Mesendoderm (in vitro differentiated cells): ENCODE data around the gene GPR153.

ENCODE experiments used
- DNase-seq: peaks from one replicate; pipeline ENCODE4 v3.0.0; 2013
- H2AK5ac ChIP-seq: 2 replicates; pipeline ENCODE4 v1.6.1; 2013; ENCODE audit warnings: low read length, inconsistent platforms
- H2BK120ac ChIP-seq: 2 replicates; pipeline ENCODE4 v1.6.1; 2013; ENCODE audit warnings: low read depth, mild to moderate bottlenecking, low read length, moderate library complexity, mixed read lengths
- H2BK15ac ChIP-seq: replicated peaks from 2 replicates; pipeline ENCODE4 v1.6.1; 2013; ENCODE audit warnings: low read depth, mild to moderate bottlenecking, moderate library complexity
- H2BK5ac ChIP-seq: 2 replicates; pipeline ENCODE4 v1.6.1; 2013; ENCODE audit warnings: low read length, inconsistent platforms
- H3K18ac ChIP-seq: 2 replicates; pipeline ENCODE4 v1.6.1; 2013; ENCODE audit warnings: mild to moderate bottlenecking, low read length, mixed read lengths
- H3K23ac ChIP-seq: one replicate; pipeline ENCODE4 v1.6.1; 2013; ENCODE audit warnings: low read length
- H3K27ac ChIP-seq: 2 replicates; pipeline ENCODE4 v1.5.1; 2013; ENCODE audit warnings: low read depth, mild to moderate bottlenecking, inconsistent platforms, low read length, moderate library complexity
- H3K27me3 ChIP-seq: 2 replicates; pipeline ENCODE4 v1.6.1; 2013; ENCODE audit warnings: low read length, control low read depth, mild to moderate bottlenecking, inconsistent platforms; ENCODE audit not compliant: insufficient read depth, poor library complexity
- H3K36me3 ChIP-seq: 2 replicates; pipeline ENCODE4 v1.6.1; 2013; ENCODE audit warnings: low read length, inconsistent platforms; ENCODE audit not compliant: control insufficient read depth, insufficient read depth
- H3K4ac ChIP-seq: one replicate; pipeline ENCODE4 v1.6.1; 2013; ENCODE audit warnings: low read depth, mild to moderate bottlenecking, low read length, moderate library complexity
- H3K4me1 ChIP-seq: 2 replicates; pipeline ENCODE4 v1.6.1; 2013; ENCODE audit warnings: low read depth, low read length, inconsistent platforms; ENCODE audit not compliant: control insufficient read depth
- H3K4me2 ChIP-seq: 2 replicates; pipeline ENCODE4 v1.6.1; 2013; ENCODE audit warnings: low read length
- H3K4me3 ChIP-seq: 2 replicates; pipeline ENCODE4 v1.5.1; 2013; ENCODE audit warnings: mild to moderate bottlenecking, low read length
- H3K56ac ChIP-seq: one replicate; pipeline ENCODE4 v1.6.1; 2013; ENCODE audit warnings: low read length
- H3K79me1 ChIP-seq: 2 replicates; pipeline ENCODE4 v1.6.1; 2013; ENCODE audit warnings: low read length, inconsistent platforms
- H3K79me2 ChIP-seq: 2 replicates; pipeline ENCODE4 v1.6.1; 2013; ENCODE audit warnings: mild to moderate bottlenecking, low read length; ENCODE audit not compliant: control insufficient read depth, insufficient read depth
- H3K9ac ChIP-seq: 2 replicates; pipeline ENCODE4 v1.6.1; 2013; ENCODE audit warnings: low read length, inconsistent platforms
- H4K5ac ChIP-seq: one replicate; pipeline ENCODE4 v1.6.1; 2013; ENCODE audit warnings: low read length
- H4K8ac ChIP-seq: one replicate; pipeline ENCODE4 v1.6.1; 2013; ENCODE audit warnings: low read depth, mild to moderate bottlenecking, control low read depth, low read length, moderate library complexity
- WGBS: extraction: QIAGEN DNeasy Blood & Tissue Kit; methylation state at CpG from one replicate; pipeline ENCODE4 v1.1.7; 2013; ENCODE audit warnings: low lambda C conversion rate, missing lambda C conversion rate; ENCODE audit not compliant: insufficient coverage; ENCODE audit errors: extremely low coverage; 5-methylcytosine and 5-hydroxymethylcytosine counted together

Gene GPR153

DNA sequence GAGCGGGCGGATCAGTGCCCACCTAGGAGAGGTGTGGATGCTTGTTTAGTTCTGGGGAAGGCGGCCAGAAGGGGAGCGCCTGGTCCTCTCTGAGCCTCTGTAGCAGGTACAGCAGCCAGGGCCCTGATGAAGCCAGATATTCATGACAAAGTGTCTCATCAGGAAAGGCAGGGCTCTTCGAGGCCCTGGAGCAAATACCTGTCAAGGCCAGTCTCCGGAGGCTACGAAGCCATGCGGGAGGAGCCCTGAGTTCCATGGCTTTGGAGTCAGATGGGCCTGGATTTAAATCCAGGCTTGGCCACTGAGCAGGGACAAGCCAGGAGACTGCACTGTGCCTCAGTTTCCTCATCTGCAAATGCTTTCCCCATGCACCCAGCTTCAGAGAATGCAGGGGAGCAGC, 25.4 kb upstream of the GPR153 start:
- H3K27ac ChIP-seq: no peak overlapping the region
- H3K36me3 ChIP-seq: no peaks in the 10 kb centered on the region
- no peak overlapping the region for H3K4ac ChIP-seq
- no peak overlapping the region for H2BK120ac ChIP-seq
- no peaks in the 10 kb centered on the region for H3K79me1 ChIP-seq
- no peak overlapping the region for H3K9ac ChIP-seq
- no peaks in the 10 kb centered on the region for H3K4me1 ChIP-seq
- no peak overlapping the region for H3K4me3 ChIP-seq
- H4K5ac ChIP-seq: no peak overlapping the region
- WGBS: no CpG with 5 or more reads among the region's 8 CpGs
- no peak for DNase-seq
- H3K4me2 ChIP-seq: no peak overlapping the region
- H2BK5ac ChIP-seq: no peak overlapping the region
- no peaks in the 10 kb centered on the region for H3K27me3 ChIP-seq
- no peak overlapping the region for H2AK5ac ChIP-seq
- H3K79me2 ChIP-seq: no peaks in the 10 kb centered on the region
- no peak overlapping the region for H3K56ac ChIP-seq
- H4K8ac ChIP-seq: no peak overlapping the region
- H3K18ac ChIP-seq: no peak overlapping the region
- no peak overlapping the region for H2BK15ac ChIP-seq
- H3K23ac ChIP-seq: no peak overlapping the region

- Histone ChIP-seq H3K23ac (no peak overlapping the region), H3K4me1 (no peaks in the 10 kb centered on the region), H3K4me2 (no peak overlapping the region), H3K36me3 (no peaks in the 10 kb centered on the region), H2AK5ac (no peak overlapping the region), H3K79me2 (no peaks in the 10 kb centered on the region), H4K5ac (no peak overlapping the region), H2BK5ac (no peak overlapping the region), H2BK15ac (no peak overlapping the region), H3K27me3 (no peaks in the 10 kb centered on the region), H3K9ac (no peak overlapping the region), H3K18ac (no peak overlapping the region), H3K79me1 (no peaks in the 10 kb centered on the region), H4K8ac (no peak overlapping the region), H3K27ac (no peak overlapping the region), H3K4ac (no peak overlapping the region), H2BK120ac (no peak overlapping the region), H3K4me3 (no peak overlapping the region), H3K56ac (no peak overlapping the region)
- DNase-seq: no peak
- no CpG with 5 or more reads among the region's 11 CpGs for WGBS
These were observed 24.4 kb upstream of the GPR153 start for GRCh38 chr1:6285336-6285735.

- no peak overlapping the region for H2BK15ac ChIP-seq
- H3K56ac ChIP-seq: no peak overlapping the region
- no peak overlapping the region for H3K4me2 ChIP-seq
- no peak for DNase-seq
- no peaks in the 10 kb centered on the region for H3K36me3 ChIP-seq
- H3K18ac ChIP-seq: no peak overlapping the region
- H4K5ac ChIP-seq: no peak overlapping the region
- H3K23ac ChIP-seq: no peak overlapping the region
- H3K9ac ChIP-seq: no peak overlapping the region
- no peak overlapping the region for H2BK5ac ChIP-seq
- H3K4ac ChIP-seq: no peak overlapping the region
- H3K79me1 ChIP-seq: no peaks in the 10 kb centered on the region
- no peaks in the 10 kb centered on the region for H3K27me3 ChIP-seq
- no peak overlapping the region for H3K4me3 ChIP-seq
- WGBS: no CpG with 5 or more reads among the region's 17 CpGs
- no peak overlapping the region for H2BK120ac ChIP-seq
- no peak overlapping the region for H2AK5ac ChIP-seq
- H4K8ac ChIP-seq: no peak overlapping the region
- no peaks in the 10 kb centered on the region for H3K4me1 ChIP-seq
- H3K79me2 ChIP-seq: no peaks in the 10 kb centered on the region
- H3K27ac ChIP-seq: no peak overlapping the region
These were observed 21.8 kb upstream of the GPR153 start for GRCh38 chr1:6282577-6283270.

- Histone ChIP-seq H3K79me2 (no peaks in the 10 kb centered on the region), H2AK5ac (no peak overlapping the region), H3K18ac (no peak overlapping the region), H3K36me3 (no peaks in the 10 kb centered on the region), H3K27me3 (no peaks in the 10 kb centered on the region), H4K5ac (no peak overlapping the region), H3K4me1 (no peaks in the 10 kb centered on the region), H2BK15ac (no peak overlapping the region), H2BK120ac (no peak overlapping the region), H4K8ac (no peak overlapping the region), H3K4ac (no peak overlapping the region), H3K9ac (no peak overlapping the region), H3K4me2 (no peak overlapping the region), H2BK5ac (no peak overlapping the region), H3K23ac (no peak overlapping the region), H3K56ac (no peak overlapping the region), H3K79me1 (no peaks in the 10 kb centered on the region), H3K4me3 (no peak overlapping the region), H3K27ac (no peak overlapping the region)
- WGBS: no CpG with 5 or more reads among the region's 19 CpGs
- no peak for DNase-seq
These were observed 20.9 kb upstream of the GPR153 start for GRCh38 chr1:6281511-6282402.

DNA sequence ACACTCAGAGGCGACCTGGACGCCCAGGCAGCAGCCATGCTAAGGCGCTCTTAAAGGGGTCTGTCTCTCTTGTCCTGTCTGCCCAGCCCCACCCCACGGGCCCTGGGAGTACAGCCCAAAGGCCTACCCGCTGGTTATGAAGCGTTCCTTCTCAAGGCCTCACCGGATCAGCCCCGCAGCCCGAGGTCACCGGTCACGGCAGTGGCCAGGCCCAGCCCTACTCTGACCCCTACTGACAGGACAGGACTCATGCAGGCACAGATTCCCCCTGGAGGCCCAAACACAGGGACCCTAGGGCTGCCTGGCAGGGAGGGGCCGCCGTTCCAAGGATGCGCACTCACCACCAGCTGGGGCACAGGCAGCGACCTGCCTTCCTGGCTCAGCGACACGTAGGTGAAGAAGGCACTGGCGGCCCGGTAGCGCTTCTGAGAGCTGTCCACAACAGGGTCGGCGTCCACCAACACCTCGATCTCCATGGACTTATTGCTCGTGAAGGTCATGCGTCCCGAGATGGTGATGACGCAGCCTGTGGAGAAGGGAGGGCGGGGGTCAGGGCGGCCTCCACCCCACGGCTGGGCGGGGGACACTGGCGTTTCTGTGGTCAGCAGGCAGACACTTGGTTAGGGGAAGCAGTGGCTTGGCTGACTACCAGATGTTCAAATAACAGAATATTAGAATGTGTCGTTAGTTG, 20.0 kb upstream of the GPR153 start:
- no peak overlapping the region for H3K56ac ChIP-seq
- no peak overlapping the region for H2BK5ac ChIP-seq
- no peak overlapping the region for H3K4me2 ChIP-seq
- peak; percentile 70 for DNase-seq
- H3K23ac ChIP-seq: no peak overlapping the region
- no peaks in the 10 kb centered on the region for H3K79me1 ChIP-seq
- no peak overlapping the region for H3K9ac ChIP-seq
- WGBS: no CpG with 5 or more reads among the region's 33 CpGs
- H3K18ac ChIP-seq: no peak overlapping the region
- no peak overlapping the region for H4K5ac ChIP-seq
- H3K4me1 ChIP-seq: no peaks in the 10 kb centered on the region
- no peak overlapping the region for H2AK5ac ChIP-seq
- H3K4me3 ChIP-seq: no peak overlapping the region
- H2BK15ac ChIP-seq: no peak overlapping the region
- no peak overlapping the region for H3K27ac ChIP-seq
- H3K36me3 ChIP-seq: no peaks in the 10 kb centered on the region
- no peak overlapping the region for H3K4ac ChIP-seq
- H2BK120ac ChIP-seq: no peak overlapping the region
- no peaks in the 10 kb centered on the region for H3K27me3 ChIP-seq
- H3K79me2 ChIP-seq: no peaks in the 10 kb centered on the region
- H4K8ac ChIP-seq: no peak overlapping the region
